Activated CD8-positive, alpha-beta T cell treated with anti-CD3 and anti-CD28 coated beads for 36 hours (primary cell): ENCODE results near the gene DLGAP1. TPM values are rescaled to one million over a fixed set of nuclear protein-coding genes. Genes with fewer than 3 reads are reported as not detected.

Source experiments
- ATAC-seq: fragments of 200-7000 bp; cut with Tn5 transposase; one replicate; pipeline ENCODE4 v1.10.0; 2021; ENCODE audit warnings: mild to moderate bottlenecking, moderate library complexity
- CTCF ChIA-PET: fragments of 350-600 bp; sonication (Branson Sonifier 250); formaldehyde crosslinking; loops from one replicate; lab custom pipeline; 2021; ENCODE audit warnings: antibody characterized with exemption; lab: Charles Lee
- POLR2A ChIA-PET: fragments of 350-600 bp; sonication (Branson Sonifier 250); formaldehyde crosslinking; loops from one replicate; lab custom pipeline; 2021; ENCODE audit warnings: antibody characterized with exemption; lab: Charles Lee
- DNase-seq: peaks from one replicate; pipeline ENCODE4 v3.0.0-alpha.2; 2020
- H3K27ac Mint-ChIP-seq: one replicate; pipeline ENCODE4 v1.8.0; 2021; ENCODE audit warnings: mild to moderate bottlenecking, mixed read lengths
- H3K27me3 Mint-ChIP-seq: one replicate; pipeline ENCODE4 v1.8.0; 2021; ENCODE audit warnings: mixed read lengths
- H3K36me3 Mint-ChIP-seq: one replicate; pipeline ENCODE4 v1.8.0; 2021; ENCODE audit warnings: low read depth, mixed read lengths
- H3K4me1 Mint-ChIP-seq: one replicate; pipeline ENCODE4 v1.8.0; 2021; ENCODE audit warnings: low read depth, mixed read lengths
- H3K4me3 Mint-ChIP-seq: one replicate; pipeline ENCODE4 v1.8.0; 2021; ENCODE audit warnings: mild to moderate bottlenecking, moderate library complexity, mixed read lengths
- H3K9me3 Mint-ChIP-seq: one replicate; pipeline ENCODE4 v1.8.0; 2021; ENCODE audit warnings: mixed read lengths
- intact Hi-C: fragments of 100-400 bp; cut with micrococcal nuclease; formaldehyde crosslinking; loops from one replicate; pipeline ENCODE4 v1.10.0; 2022
- total RNA-seq, 2 experiments: library from RNA; stranded (reverse); gene quantifications; one replicate each; pipeline ENCODE4 v1.2.3, GENCODE V29; 2021
- TF ChIP-seq, protein P1 (sequence below): fragments of 200-600 bp; IDR thresholded peaks from one replicate; pipeline ENCODE4 v1.8.0; 2022; ENCODE audit warnings: antibody characterized with exemption, mild to moderate bottlenecking

Gene DLGAP1
- total RNA-seq, 2 experiments from 2014 or later: not detected

DNA sequence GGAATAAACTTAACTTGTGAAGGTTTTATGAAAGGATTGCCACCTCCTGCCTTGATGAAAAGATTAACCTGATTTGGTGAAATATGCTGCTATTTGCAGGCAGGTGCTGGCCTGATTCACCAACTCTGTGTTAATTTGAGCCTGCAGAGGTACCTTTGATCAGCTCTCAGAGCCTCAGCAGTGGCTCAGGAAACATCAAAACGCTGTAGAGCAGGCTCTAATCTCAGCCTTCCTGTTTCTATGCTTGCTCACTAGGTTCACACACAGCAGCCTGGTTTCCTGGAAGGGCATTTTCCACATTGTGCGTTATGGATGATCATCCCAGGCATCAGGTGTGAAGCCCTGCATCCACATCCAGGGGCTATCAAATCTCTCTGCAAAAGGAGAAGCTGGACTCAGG lies 988.2 kb downstream of the DLGAP1 start:
- TF ChIP-seq, protein P1, sequence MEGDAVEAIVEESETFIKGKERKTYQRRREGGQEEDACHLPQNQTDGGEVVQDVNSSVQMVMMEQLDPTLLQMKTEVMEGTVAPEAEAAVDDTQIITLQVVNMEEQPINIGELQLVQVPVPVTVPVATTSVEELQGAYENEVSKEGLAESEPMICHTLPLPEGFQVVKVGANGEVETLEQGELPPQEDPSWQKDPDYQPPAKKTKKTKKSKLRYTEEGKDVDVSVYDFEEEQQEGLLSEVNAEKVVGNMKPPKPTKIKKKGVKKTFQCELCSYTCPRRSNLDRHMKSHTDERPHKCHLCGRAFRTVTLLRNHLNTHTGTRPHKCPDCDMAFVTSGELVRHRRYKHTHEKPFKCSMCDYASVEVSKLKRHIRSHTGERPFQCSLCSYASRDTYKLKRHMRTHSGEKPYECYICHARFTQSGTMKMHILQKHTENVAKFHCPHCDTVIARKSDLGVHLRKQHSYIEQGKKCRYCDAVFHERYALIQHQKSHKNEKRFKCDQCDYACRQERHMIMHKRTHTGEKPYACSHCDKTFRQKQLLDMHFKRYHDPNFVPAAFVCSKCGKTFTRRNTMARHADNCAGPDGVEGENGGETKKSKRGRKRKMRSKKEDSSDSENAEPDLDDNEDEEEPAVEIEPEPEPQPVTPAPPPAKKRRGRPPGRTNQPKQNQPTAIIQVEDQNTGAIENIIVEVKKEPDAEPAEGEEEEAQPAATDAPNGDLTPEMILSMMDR: no peak
- Mint-ChIP-seq H3K9me3 (peaks cover 2% of the 10 kb centered on the region), H3K4me1 (peaks cover 25% of the 10 kb centered on the region), H3K4me3 (no peak overlapping the region), H3K36me3 (peaks cover 6% of the 10 kb centered on the region), H3K27me3 (no peaks in the 10 kb centered on the region), H3K27ac (no peak overlapping the region)
- ChIA-PET POLR2A (interaction anchor here (1.2 kb wide), 1 partner anchor 128 kb away, joined by 3 read pairs; no protein-coding TSS in a partner anchor), CTCF (interaction anchor here (0.9 to 4.2 kb wide), 9 partner anchors 10 to 199 kb away, joined by 3 to 26 read pairs (median 5); no protein-coding TSS in a partner anchor)
- intact Hi-C loops: no loop called here
- ATAC-seq (peak; percentile 45), DNase-seq (no peak)

DNA sequence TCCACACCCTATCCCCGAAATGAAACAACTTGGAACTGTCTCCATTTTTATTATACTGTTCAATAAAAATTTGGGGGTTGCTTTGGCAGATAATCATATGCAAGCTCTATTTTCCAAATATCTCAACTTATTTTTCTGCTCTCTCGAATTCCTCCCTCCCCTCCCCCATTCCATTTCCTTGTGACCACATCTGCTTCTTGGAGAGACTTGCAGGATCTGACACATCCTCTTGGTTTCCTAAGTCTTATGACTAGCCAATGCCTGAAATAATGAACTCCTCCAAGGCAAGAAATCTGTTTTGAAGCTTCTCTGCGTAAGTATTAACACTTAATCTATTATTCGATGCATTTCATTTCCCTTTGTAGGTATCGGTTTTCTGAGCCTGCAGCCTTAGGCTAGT lies 989.1 kb downstream of the DLGAP1 start:
- CTCF ChIA-PET: interaction anchor here (0.9 to 4.2 kb wide), 8 partner anchors 9 to 200 kb away, joined by 3 to 26 read pairs (median 5); no protein-coding TSS in a partner anchor
- DNase-seq: no peak
- Mint-ChIP-seq H3K4me3 (no peak overlapping the region), H3K27me3 (no peaks in the 10 kb centered on the region), H3K27ac (no peak overlapping the region), H3K4me1 (peaks cover 26% of the 10 kb centered on the region), H3K36me3 (peaks cover 15% of the 10 kb centered on the region), H3K9me3 (peaks cover 7% of the 10 kb centered on the region)
- POLR2A ChIA-PET: interaction anchor here (1.0 to 1.2 kb wide), 3 partner anchors 8 to 129 kb away, joined by 3 to 5 read pairs (median 3); no protein-coding TSS in a partner anchor
- intact Hi-C loops: no loop called here
- no peak for ATAC-seq
- TF ChIP-seq, protein P1: no peak

DNA sequence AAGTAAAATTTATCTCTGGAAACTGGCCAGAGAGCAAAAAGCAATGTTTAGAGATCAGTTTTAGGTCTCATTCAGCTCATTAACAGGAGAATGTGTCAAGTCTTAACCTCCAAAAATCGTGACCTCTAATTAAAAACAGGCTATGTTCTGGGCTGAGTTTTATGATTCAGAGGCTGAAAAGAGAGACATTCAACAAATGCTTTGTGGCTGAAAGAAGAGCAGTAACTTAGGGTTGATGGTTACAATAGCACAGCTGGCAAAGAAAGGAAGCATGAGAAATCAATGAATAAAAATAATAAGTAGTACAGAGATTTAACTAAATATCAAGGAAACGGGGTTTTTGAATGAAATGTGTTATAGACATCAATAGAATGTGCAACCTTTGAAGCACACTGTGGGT lies 992.1 kb downstream of the DLGAP1 start:
- Mint-ChIP-seq H3K27me3 (no peaks in the 10 kb centered on the region), H3K27ac (no peak overlapping the region), H3K9me3 (peaks cover 10% of the 10 kb centered on the region), H3K4me3 (no peak overlapping the region), H3K4me1 (peaks cover 46% of the 10 kb centered on the region), H3K36me3 (peaks cover 35% of the 10 kb centered on the region)
- intact Hi-C loops: no loop called here
- POLR2A ChIA-PET: interaction anchor here (1.0 kb wide), 1 partner anchor 14 kb away, joined by 3 read pairs; no protein-coding TSS in a partner anchor
- DNase-seq: no peak
- TF ChIP-seq, protein P1: no peak
- ATAC-seq: no peak
- CTCF ChIA-PET: interaction anchor here (0.6 to 5.7 kb wide), 5 partner anchors 9 to 203 kb away, joined by 3 to 32 read pairs (median 9); no protein-coding TSS in a partner anchor

DNA sequence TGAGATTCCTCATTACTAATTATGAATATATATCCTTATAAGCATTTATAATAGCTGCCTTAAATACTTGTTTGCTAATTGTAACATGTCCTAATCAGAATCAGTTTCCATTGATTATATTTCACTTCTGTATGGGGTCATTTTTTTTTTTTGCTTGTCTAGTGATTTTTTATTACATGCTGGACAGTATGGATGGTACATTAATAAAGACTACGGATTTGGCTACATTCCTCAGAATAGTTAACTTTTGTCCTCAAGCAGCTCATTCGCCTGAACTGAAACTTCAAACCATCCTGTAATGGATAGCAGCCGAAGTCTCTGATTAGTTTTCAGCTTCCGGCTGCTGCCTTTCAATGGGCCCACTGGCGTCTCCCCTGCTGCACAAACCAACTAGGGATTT lies 993.4 kb downstream of the DLGAP1 start:
- H3K4me1 Mint-ChIP-seq: peaks cover 52% of the 10 kb centered on the region
- peaks cover 47% of the 10 kb centered on the region for H3K36me3 Mint-ChIP-seq
- peaks cover 10% of the 10 kb centered on the region for H3K9me3 Mint-ChIP-seq
- no peaks in the 10 kb centered on the region for H3K27me3 Mint-ChIP-seq
- no peak overlapping the region for H3K4me3 Mint-ChIP-seq
- ChIA-PET CTCF (interaction anchor here (0.9 to 5.7 kb wide), 7 partner anchors 8 to 204 kb away, joined by 3 to 32 read pairs (median 8); no protein-coding TSS in a partner anchor), POLR2A (no interaction called here)
- H3K27ac Mint-ChIP-seq: no peak overlapping the region
- TF ChIP-seq, protein P1: no peak
- ATAC-seq (no peak), DNase-seq (no peak)
- intact Hi-C loops: no loop called here

DNA sequence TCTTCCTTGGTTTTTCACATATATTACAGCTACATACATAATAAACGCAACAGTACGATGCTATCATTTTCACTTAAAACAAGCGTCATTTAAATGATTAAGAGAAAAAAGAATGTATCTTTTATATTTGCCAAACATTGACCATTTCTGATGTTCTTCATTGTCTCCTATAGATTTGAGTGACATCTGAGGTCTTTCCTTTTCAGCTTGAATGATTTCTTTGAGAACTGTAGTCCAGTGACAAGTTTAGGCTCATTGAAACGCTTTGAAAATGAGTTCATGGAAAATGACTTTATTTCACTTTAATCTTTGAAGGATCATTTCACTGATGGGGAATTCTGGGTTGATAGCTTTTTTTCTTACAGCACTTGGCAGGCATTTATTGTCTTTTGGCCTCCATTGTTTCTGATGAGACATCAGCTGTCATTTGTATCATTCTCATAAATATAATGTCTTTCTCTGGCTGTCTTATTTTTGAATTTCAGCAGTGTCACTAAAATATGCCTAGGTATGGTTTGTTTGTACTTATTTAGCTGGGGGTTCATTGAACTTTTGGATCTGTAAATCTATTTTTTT lies 994.2 kb downstream of the DLGAP1 start:
- CTCF ChIA-PET: interaction anchor here (0.9 to 5.7 kb wide), 7 partner anchors 7 to 205 kb away, joined by 3 to 32 read pairs (median 8); no protein-coding TSS in a partner anchor
- no peak for DNase-seq
- TF ChIP-seq, protein P1: no peak
- peaks cover 49% of the 10 kb centered on the region for H3K4me1 Mint-ChIP-seq
- no peak overlapping the region for H3K27ac Mint-ChIP-seq
- ATAC-seq: no peak
- H3K36me3 Mint-ChIP-seq: peaks cover 54% of the 10 kb centered on the region
- intact Hi-C loops: no loop called here
- H3K27me3 Mint-ChIP-seq: no peaks in the 10 kb centered on the region
- H3K9me3 Mint-ChIP-seq: peaks cover 10% of the 10 kb centered on the region
- POLR2A ChIA-PET: no interaction called here
- no peak overlapping the region for H3K4me3 Mint-ChIP-seq
